K562 (cell line): ENCODE data around the gene ZNF687. TPM values are rescaled to one million over a fixed set of nuclear protein-coding genes. Genes with fewer than 3 reads are reported as not detected.

ENCODE experiments used
- NCOA4 ChIP-seq: fragments of 450-650 bp; IDR thresholded peaks from 2 replicates; pipeline ENCODE4 v1.6.1; 2018; ENCODE audit warnings: mild to moderate bottlenecking; ENCODE audit not compliant: partially characterized antibody
- polyA plus RNA-seq, 8 experiments: library from polyadenylated mRNA; depleted of rRNA in 4 of 8; stranded (reverse) in 5 of 8; unstranded in 3 of 8; fragments of >200 nt; fragmentation: Nextera tagmentation in 2 of 8; fragmentation: Illumina TruSeq in 1 of 8; extraction: Ambion mirVana in 2 of 8; extraction: Trizol in 1 of 8; gene quantifications; 2 replicates each; pipeline versions ENCODE4 v1.2.1 to v1.2.3, GENCODE V29; 2011 to 2014; ENCODE audit warnings: inconsistent platforms in 1 of 8, missing spikeins in 1 of 8
- total RNA-seq, 7 experiments: library from RNA; depleted of rRNA in 6 of 7; stranded (reverse); fragments of >200 nt in 6 of 7; fragmentation: Illumina TruSeq in 2 of 7; extraction: Trizol in 2 of 7; gene quantifications; 2 replicates each; pipeline versions ENCODE4 v1.2.1 to v1.2.3, GENCODE V29; 2011 to 2021; ENCODE audit warnings: low replicate concordance in 1 of 7
- TF ChIP-seq, protein P1 (sequence below), 2 experiments: fragments of 450-650 bp in 1 of 2; sonication (generic) in 1 of 2; formaldehyde crosslinking in 1 of 2; IDR thresholded peaks; 2 replicates each; pipeline versions ENCODE4 v1.7.1 to v1.9.0; 2016 to 2022; ENCODE audit warnings: inconsistent platforms in 1 of 2, mild to moderate bottlenecking in 1 of 2, missing genetic modification reagents in 1 of 2

ZNF687 gene
- total and polyA plus RNA-seq, 9 of the 15 experiments (the other 6 are each of a cell fraction or from before 2014, with no cell fraction given) = 0.13 to 26.4 (median 10.6) TPM

DNA sequence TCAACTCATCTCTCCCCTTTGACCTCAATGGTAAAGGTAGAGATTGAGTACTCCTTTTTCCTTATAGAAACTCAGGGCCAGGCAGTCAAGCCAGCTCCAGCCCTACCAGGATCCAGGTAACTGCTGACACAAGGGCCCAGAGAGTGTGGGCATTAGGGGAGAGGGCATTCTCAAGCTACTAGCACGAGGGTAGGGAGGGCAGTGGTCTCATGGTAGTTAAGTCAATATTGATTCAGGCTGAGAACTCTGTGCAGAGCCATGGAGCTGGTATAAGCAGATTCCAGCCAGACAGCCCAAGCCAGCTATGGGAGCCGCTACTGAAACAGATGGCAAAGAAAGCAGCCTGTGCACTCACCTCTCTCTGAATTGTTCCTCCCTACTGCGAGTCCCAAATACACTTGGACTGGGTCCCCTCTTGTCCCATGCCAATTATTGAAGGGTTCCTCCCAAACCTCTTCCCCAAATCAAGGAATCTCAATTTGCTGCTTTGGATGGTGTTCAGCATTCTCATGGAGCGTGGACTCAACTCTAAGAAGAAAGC lies 42.4 kb downstream of the ZNF687 start (continued):
- TF ChIP-seq, protein P1, sequence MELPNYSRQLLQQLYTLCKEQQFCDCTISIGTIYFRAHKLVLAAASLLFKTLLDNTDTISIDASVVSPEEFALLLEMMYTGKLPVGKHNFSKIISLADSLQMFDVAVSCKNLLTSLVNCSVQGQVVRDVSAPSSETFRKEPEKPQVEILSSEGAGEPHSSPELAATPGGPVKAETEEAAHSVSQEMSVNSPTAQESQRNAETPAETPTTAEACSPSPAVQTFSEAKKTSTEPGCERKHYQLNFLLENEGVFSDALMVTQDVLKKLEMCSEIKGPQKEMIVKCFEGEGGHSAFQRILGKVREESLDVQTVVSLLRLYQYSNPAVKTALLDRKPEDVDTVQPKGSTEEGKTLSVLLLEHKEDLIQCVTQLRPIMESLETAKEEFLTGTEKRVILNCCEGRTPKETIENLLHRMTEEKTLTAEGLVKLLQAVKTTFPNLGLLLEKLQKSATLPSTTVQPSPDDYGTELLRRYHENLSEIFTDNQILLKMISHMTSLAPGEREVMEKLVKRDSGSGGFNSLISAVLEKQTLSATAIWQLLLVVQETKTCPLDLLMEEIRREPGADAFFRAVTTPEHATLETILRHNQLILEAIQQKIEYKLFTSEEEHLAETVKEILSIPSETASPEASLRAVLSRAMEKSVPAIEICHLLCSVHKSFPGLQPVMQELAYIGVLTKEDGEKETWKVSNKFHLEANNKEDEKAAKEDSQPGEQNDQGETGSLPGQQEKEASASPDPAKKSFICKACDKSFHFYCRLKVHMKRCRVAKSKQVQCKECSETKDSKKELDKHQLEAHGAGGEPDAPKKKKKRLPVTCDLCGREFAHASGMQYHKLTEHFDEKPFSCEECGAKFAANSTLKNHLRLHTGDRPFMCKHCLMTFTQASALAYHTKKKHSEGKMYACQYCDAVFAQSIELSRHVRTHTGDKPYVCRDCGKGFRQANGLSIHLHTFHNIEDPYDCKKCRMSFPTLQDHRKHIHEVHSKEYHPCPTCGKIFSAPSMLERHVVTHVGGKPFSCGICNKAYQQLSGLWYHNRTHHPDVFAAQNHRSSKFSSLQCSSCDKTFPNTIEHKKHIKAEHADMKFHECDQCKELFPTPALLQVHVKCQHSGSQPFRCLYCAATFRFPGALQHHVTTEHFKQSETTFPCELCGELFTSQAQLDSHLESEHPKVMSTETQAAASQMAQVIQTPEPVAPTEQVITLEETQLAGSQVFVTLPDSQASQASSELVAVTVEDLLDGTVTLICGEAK (IDR thresholded peaks at IDR 0.05) = no peak
- TF ChIP-seq, protein P1 (CRISPR knock-in tag; IDR thresholded peaks at IDR 0.05) = no peak
- no peak for TF ChIP-seq NCOA4
